GM12878 (cell line): ENCODE measurements around the gene FERMT1.

Experiments
- CTCF ChIP-seq, 3 experiments: IDR thresholded peaks in 2 of 3; conservative IDR thresholded peaks in 1 of 3; 2 replicates each; pipeline ENCODE4 v1.5.1; 2011; ENCODE audit warnings: low read depth in 3 of 3, low read length in 3 of 3, mild to moderate bottlenecking in 3 of 3, control low read depth in 2 of 3, moderate library complexity in 2 of 3, inconsistent platforms in 1 of 3, mixed read lengths in 1 of 3; ENCODE audit not compliant: control insufficient read depth in 2 of 3, insufficient read depth in 1 of 3; ENCODE audit errors: extremely low read depth in 1 of 3
- GABPA ChIP-seq: IDR thresholded peaks from 2 replicates; pipeline ENCODE4 v1.6.1; 2014; ENCODE audit warnings: antibody characterized with exemption, low read depth, mild to moderate bottlenecking, inconsistent platforms
- MYC ChIP-seq: IDR thresholded peaks from 2 replicates; pipeline ENCODE4 v1.6.1; 2011; ENCODE audit warnings: mild to moderate bottlenecking, low read length, moderate library complexity, inconsistent platforms; ENCODE audit not compliant: insufficient read depth, insufficient replicate concordance, insufficient read length, severe bottlenecking
- NFYB ChIP-seq: IDR thresholded peaks from 2 replicates; pipeline ENCODE4 v1.6.1; 2011; ENCODE audit warnings: low read depth, mild to moderate bottlenecking, low read length, improper control_type of control experiment, moderate library complexity; ENCODE audit not compliant: insufficient read depth
- PML ChIP-seq: IDR thresholded peaks from 2 replicates; pipeline ENCODE4 v1.6.1; 2012; ENCODE audit warnings: low read length, inconsistent platforms
- POLR2AphosphoS5 ChIP-seq: IDR thresholded peaks from 2 replicates; pipeline ENCODE4 v1.6.1; 2011; ENCODE audit warnings: mild to moderate bottlenecking, low read length, inconsistent platforms
- RAD51 ChIP-seq: fragments of 450-650 bp; IDR thresholded peaks from 2 replicates; pipeline ENCODE4 v1.6.1; 2016; ENCODE audit warnings: moderate library complexity, mild to moderate bottlenecking, inconsistent platforms
- RBBP5 ChIP-seq: fragments of 200-600 bp; sonication (generic); conservative IDR thresholded peaks from 2 replicates; pipeline ENCODE4 v1.6.1; 2016
- RELB ChIP-seq: fragments of 450-650 bp; IDR thresholded peaks from 2 replicates; pipeline ENCODE4 v1.6.1; 2017; ENCODE audit warnings: low read depth, mild to moderate bottlenecking, moderate library complexity
- TCF7 ChIP-seq: IDR thresholded peaks from 2 replicates; pipeline ENCODE4 v1.6.1; 2014; ENCODE audit warnings: antibody characterized with exemption, borderline replicate concordance
- YBX1 ChIP-seq: fragments of 450-650 bp; IDR thresholded peaks from 2 replicates; pipeline ENCODE4 v1.6.1; 2016; ENCODE audit warnings: antibody characterized with exemption
- ZNF24 ChIP-seq: fragments of 450-650 bp; IDR thresholded peaks from 2 replicates; pipeline ENCODE4 v1.6.1; 2017; ENCODE audit warnings: antibody characterized with exemption, mild to moderate bottlenecking
- ZNF384 ChIP-seq: IDR thresholded peaks from 2 replicates; pipeline ENCODE4 v1.6.1; 2012; ENCODE audit warnings: low read depth, mild to moderate bottlenecking, low read length, improper control_type of control experiment, borderline replicate concordance

- TF ChIP-seq ZNF384, result no peak
- TF ChIP-seq TCF7, result no peak
- TF ChIP-seq CTCF (IDR thresholded peaks at IDR 0.05 in 2 of 3, conservative IDR thresholded peaks at IDR 0.05 in 1 of 3; ENCODE audit: control insufficient read depth in 2 of 3, extremely low read depth in 1 of 3, insufficient read depth in 1 of 3, low read depth in 3 of 3, low read length in 3 of 3), result no peak
- no peak for TF ChIP-seq GABPA
- TF ChIP-seq POLR2AphosphoS5, result no peak
- TF ChIP-seq PML, result no peak
- no peak for TF ChIP-seq RELB
- no peak for TF ChIP-seq MYC
- no peak for TF ChIP-seq ZNF24
- TF ChIP-seq RAD51, result no peak
- no peak for TF ChIP-seq RBBP5
- no peak for TF ChIP-seq YBX1
- TF ChIP-seq NFYB, result no peak
These were observed 1.3 kb downstream of the FERMT1 start for GRCh38 chr20:6121504-6121903.
